Measurements from ENCODE around the gene RAP1GAP2. TPM values are rescaled to one million over a fixed set of nuclear protein-coding genes. Genes with fewer than 3 reads are reported as not detected.

The RAP1GAP2 gene
- total RNA-seq, 1 donor from 2014 or later: 8.6 TPM

DNA sequence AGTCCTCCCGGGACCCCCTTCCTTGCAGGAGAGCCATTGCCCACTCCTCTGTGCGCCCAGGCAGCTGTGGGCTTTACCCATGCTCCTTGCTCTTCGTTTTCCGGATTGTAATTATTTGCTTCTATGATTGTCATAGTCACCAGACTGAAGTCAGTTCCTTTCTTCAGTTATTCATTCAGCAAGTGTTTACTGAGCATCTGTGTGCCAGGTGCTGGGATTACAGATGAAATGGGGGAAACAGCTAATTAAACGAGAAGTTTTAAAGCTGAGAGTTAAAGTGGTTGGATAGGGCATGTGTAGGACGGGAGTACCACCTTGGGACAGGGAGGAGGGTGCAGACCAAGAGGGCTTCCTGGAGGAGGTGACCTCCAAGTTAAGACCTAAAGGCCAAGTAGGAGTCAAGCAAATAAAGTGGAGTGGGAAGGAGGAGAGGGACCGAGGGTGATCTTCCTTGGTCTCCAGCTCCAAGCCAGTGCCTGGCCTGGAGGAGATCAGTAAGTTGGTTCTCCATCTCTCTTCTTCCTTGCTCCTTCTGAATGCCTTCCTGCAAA lies 140.6 kb downstream of the RAP1GAP2 start:
- Mint-ChIP-seq H3K4me3 (ENCODE audit: unreplicated experiment) (no peak overlapping the region), H3K27ac (ENCODE audit: unreplicated experiment) (no peak overlapping the region), H3K27me3 (ENCODE audit: low read depth, unreplicated experiment) (peaks cover 20% of the 10 kb centered on the region), H3K36me3 (ENCODE audit: low read depth, unreplicated experiment) (no peaks in the 10 kb centered on the region), H3K4me1 (ENCODE audit: low read depth, unreplicated experiment) (peaks cover 10% of the 10 kb centered on the region), H3K9me3 (ENCODE audit: unreplicated experiment) (peaks cover 9% of the 10 kb centered on the region)
- Histone ChIP-seq H3K4me2 (ENCODE audit: low read length) (no peak overlapping the region), H3K4me1 (ENCODE audit: insufficient read depth, low read length) (peaks cover 3% of the 10 kb centered on the region), H3K27ac (ENCODE audit: low read depth, low read length) (no peak overlapping the region), H3K9me3 (ENCODE audit: insufficient read depth, low read depth, low read length) (no peaks in the 10 kb centered on the region), H3K9ac (ENCODE audit: low read length) (no peak overlapping the region), H3K27me3 (ENCODE audit: insufficient read depth, low read length) (peaks cover 8% of the 10 kb centered on the region), H2AFZ (ENCODE audit: low read depth, low read length) (no peak overlapping the region), H3K36me3 (ENCODE audit: insufficient read depth, low read length) (no peaks in the 10 kb centered on the region), H3K79me2 (ENCODE audit: insufficient read depth, low read length) (no peaks in the 10 kb centered on the region), H3K4me3 (ENCODE audit: insufficient read depth, low read depth, low read length) (no peak overlapping the region), H4K20me1 (ENCODE audit: insufficient read depth, low read length) (peaks cover 3% of the 10 kb centered on the region)
- FAIRE-seq (no peak), DNase-seq (ENCODE audit: low read depth) (no peak)
- no peak for TF ChIP-seq EZH2 (IDR thresholded peaks at IDR 0.05; ENCODE audit: insufficient read depth, low read length)
- TF ChIP-seq, protein P1, sequence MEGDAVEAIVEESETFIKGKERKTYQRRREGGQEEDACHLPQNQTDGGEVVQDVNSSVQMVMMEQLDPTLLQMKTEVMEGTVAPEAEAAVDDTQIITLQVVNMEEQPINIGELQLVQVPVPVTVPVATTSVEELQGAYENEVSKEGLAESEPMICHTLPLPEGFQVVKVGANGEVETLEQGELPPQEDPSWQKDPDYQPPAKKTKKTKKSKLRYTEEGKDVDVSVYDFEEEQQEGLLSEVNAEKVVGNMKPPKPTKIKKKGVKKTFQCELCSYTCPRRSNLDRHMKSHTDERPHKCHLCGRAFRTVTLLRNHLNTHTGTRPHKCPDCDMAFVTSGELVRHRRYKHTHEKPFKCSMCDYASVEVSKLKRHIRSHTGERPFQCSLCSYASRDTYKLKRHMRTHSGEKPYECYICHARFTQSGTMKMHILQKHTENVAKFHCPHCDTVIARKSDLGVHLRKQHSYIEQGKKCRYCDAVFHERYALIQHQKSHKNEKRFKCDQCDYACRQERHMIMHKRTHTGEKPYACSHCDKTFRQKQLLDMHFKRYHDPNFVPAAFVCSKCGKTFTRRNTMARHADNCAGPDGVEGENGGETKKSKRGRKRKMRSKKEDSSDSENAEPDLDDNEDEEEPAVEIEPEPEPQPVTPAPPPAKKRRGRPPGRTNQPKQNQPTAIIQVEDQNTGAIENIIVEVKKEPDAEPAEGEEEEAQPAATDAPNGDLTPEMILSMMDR (IDR thresholded peaks at IDR 0.05; ENCODE audit: insufficient read depth, low read depth, low read length): no peak

- Histone ChIP-seq H3K4me3 (ENCODE audit: insufficient read depth, low read depth, low read length) (no peak overlapping the region), H3K36me3 (ENCODE audit: insufficient read depth, low read length) (no peaks in the 10 kb centered on the region), H4K20me1 (ENCODE audit: insufficient read depth, low read length) (peaks cover 3% of the 10 kb centered on the region), H3K4me1 (ENCODE audit: insufficient read depth, low read length) (peaks cover 3% of the 10 kb centered on the region), H3K4me2 (ENCODE audit: low read length) (no peak overlapping the region), H2AFZ (ENCODE audit: low read depth, low read length) (no peak overlapping the region), H3K9ac (ENCODE audit: low read length) (no peak overlapping the region), H3K27ac (ENCODE audit: low read depth, low read length) (no peak overlapping the region), H3K27me3 (ENCODE audit: insufficient read depth, low read length) (peaks cover 13% of the 10 kb centered on the region), H3K9me3 (ENCODE audit: insufficient read depth, low read depth, low read length) (no peaks in the 10 kb centered on the region), H3K79me2 (ENCODE audit: insufficient read depth, low read length) (no peaks in the 10 kb centered on the region)
- FAIRE-seq (no peak), DNase-seq (ENCODE audit: low read depth) (no peak)
- Mint-ChIP-seq H3K36me3 (ENCODE audit: low read depth, unreplicated experiment) (no peaks in the 10 kb centered on the region), H3K4me3 (ENCODE audit: unreplicated experiment) (no peak overlapping the region), H3K27ac (ENCODE audit: unreplicated experiment) (no peak overlapping the region), H3K9me3 (ENCODE audit: unreplicated experiment) (peaks cover 9% of the 10 kb centered on the region), H3K4me1 (ENCODE audit: low read depth, unreplicated experiment) (peaks cover 6% of the 10 kb centered on the region), H3K27me3 (ENCODE audit: low read depth, unreplicated experiment) (peaks cover 20% of the 10 kb centered on the region)
- no peak for TF ChIP-seq EZH2 (IDR thresholded peaks at IDR 0.05; ENCODE audit: insufficient read depth, low read length)
- TF ChIP-seq, protein P1 (IDR thresholded peaks at IDR 0.05; ENCODE audit: insufficient read depth, low read depth, low read length): no peak
These were observed 141.2 kb downstream of the RAP1GAP2 start for GRCh38 chr17:2937331-2938003.
